Measurements from ENCODE around the gene CEMP1.
"Not testable (repeated sequence)": the region's sequence is repeated elsewhere in the genome, so short reads cannot be mapped to it uniquely, and the experiment has no call there.

The CEMP1 gene

DNA sequence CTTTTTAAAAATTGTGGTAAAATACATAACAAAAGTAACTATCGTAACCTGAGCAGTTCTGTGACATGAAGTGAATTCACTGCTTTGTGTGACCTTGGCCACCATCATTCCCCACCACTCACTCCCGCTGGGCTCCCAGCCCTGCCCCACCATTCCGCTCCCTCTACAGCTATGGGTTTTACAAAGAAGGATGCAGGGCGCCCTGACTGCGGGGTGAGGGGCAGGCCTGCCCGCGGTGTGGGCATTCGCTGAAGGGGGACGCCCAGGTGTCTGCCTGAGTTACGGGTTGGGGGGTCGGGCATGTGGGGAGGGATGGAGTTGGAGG is at the start of gene CEMP1:
Gene CEMP1 (minus strand): TSS at position 38 of the 325 bp plus-strand sequence. CDS start 335 bp downstream, outside the sequence.
- ATAC-seq (ENCODE audit: low read depth), result no peak
- peak within 1 kb of the TSS; percentile 98 for H3K27ac Mint-ChIP-seq
- DNase-seq (ENCODE audit: low spot score in 2 of 2), result no peak
- no peaks in the 10 kb centered on the region for H3K27me3 Mint-ChIP-seq
- H3K9me3 Mint-ChIP-seq, result no peaks in the 10 kb centered on the region
- peaks cover 14% of the 10 kb centered on the region for H3K4me1 Mint-ChIP-seq
- peaks cover 6% of the 10 kb centered on the region for H3K36me3 Mint-ChIP-seq
- peak within 1 kb of the TSS; percentile 90 for H3K4me3 Mint-ChIP-seq

GRCh38 chr16:2580818-2581217 is 49.6 kb upstream of the CEMP1 start:
- H3K36me3 Mint-ChIP-seq; DNase-seq (ENCODE audit: low spot score in 2 of 2); H3K27me3 Mint-ChIP-seq; H3K4me3 Mint-ChIP-seq; H3K9me3 Mint-ChIP-seq; H3K4me1 Mint-ChIP-seq; H3K27ac Mint-ChIP-seq; ATAC-seq (ENCODE audit: low read depth): not testable (repeated sequence)

GRCh38 chr16:2580143-2580542 is 48.9 kb upstream of the CEMP1 start:
- H3K4me1 Mint-ChIP-seq; H3K4me3 Mint-ChIP-seq; DNase-seq (ENCODE audit: low spot score in 2 of 2); H3K36me3 Mint-ChIP-seq; H3K27me3 Mint-ChIP-seq; H3K27ac Mint-ChIP-seq; H3K9me3 Mint-ChIP-seq: not testable (repeated sequence)
- ATAC-seq (ENCODE audit: low read depth), result peak; percentile 70

DNA sequence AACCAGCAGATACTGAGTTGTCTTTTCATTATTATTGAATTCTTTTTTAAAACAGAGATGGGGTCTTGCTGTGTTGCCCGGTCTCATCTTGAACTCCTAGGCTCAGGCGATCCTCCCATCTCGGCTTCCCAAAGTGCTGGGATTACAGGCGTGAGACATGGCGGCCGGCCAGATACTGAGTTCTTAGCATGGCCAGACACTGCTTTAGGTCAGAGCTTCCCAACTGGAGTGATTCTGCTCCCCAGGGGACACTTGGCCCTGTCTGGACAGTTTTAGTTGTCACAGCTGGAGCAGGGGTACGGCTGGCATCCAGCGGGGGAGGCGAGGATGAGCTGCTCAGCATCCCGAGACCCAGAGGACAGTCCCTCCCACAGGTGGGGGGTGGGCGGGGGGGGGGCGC is 47.7 kb upstream of the CEMP1 start:
- DNase-seq (ENCODE audit: low spot score in 2 of 2); H3K4me1 Mint-ChIP-seq; H3K9me3 Mint-ChIP-seq; H3K27me3 Mint-ChIP-seq; H3K27ac Mint-ChIP-seq; H3K36me3 Mint-ChIP-seq; ATAC-seq (ENCODE audit: low read depth); H3K4me3 Mint-ChIP-seq: not testable (repeated sequence)

GRCh38 chr16:2577044-2577443 is 45.8 kb upstream of the CEMP1 start:
- not testable (repeated sequence) for H3K36me3 Mint-ChIP-seq; H3K4me1 Mint-ChIP-seq; ATAC-seq (ENCODE audit: low read depth); H3K27ac Mint-ChIP-seq; H3K9me3 Mint-ChIP-seq; DNase-seq (ENCODE audit: low spot score in 2 of 2); H3K27me3 Mint-ChIP-seq; H3K4me3 Mint-ChIP-seq

DNA sequence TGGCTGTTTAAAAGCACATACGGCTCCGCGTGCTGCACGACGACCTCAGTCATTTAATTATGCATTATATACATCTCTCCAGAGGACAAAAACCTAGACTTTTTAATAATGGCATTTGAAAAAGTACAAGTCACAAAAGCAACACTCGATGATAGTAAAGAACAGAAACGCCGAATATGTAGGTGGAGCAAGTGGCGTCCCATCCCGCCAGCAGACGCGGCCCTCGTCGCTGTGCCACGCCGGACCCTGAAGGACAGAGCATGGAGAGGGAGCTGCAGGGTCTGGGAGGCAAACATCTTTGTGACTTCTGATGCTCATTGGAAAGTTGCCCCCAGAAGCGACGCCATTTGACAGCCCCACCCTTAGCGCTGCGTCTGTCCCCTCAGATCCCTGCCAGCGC is 44.6 kb upstream of the CEMP1 start:
- H3K27me3 Mint-ChIP-seq; H3K36me3 Mint-ChIP-seq; H3K4me3 Mint-ChIP-seq; H3K9me3 Mint-ChIP-seq; H3K4me1 Mint-ChIP-seq; H3K27ac Mint-ChIP-seq; ATAC-seq (ENCODE audit: low read depth); DNase-seq (ENCODE audit: low spot score in 2 of 2): not testable (repeated sequence)

DNA sequence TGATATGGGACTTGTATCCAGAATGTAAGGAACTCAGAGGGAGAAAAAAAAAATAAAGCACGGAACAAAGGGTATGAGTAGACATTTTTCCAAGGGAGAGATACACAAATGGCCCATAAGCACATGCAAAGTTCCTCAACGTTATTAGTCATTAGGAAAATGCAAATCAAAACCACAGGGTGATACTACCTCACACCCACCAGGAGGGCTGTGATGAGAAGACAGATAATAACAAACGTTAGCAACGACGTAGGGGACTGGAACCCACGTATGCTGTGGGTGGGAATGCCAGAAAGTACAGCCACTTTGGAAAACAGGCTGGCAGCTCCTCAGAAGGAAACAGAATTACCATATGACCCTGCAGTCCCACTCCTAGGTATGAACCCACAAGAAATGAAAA is 41.5 kb upstream of the CEMP1 start:
- H3K9me3 Mint-ChIP-seq; H3K27me3 Mint-ChIP-seq; H3K27ac Mint-ChIP-seq; DNase-seq (ENCODE audit: low spot score in 2 of 2); H3K4me3 Mint-ChIP-seq; H3K4me1 Mint-ChIP-seq; H3K36me3 Mint-ChIP-seq: not testable (repeated sequence)
- ATAC-seq (ENCODE audit: low read depth), result peak; percentile 85

- not testable (repeated sequence) for H3K27me3 Mint-ChIP-seq; H3K4me1 Mint-ChIP-seq; H3K4me3 Mint-ChIP-seq; H3K36me3 Mint-ChIP-seq; H3K27ac Mint-ChIP-seq; DNase-seq (ENCODE audit: low spot score in 2 of 2); ATAC-seq (ENCODE audit: low read depth); H3K9me3 Mint-ChIP-seq
Observed at GRCh38 chr16:2568573-2568972, 37.4 kb upstream of the CEMP1 start.

- DNase-seq (ENCODE audit: low spot score in 2 of 2); ATAC-seq (ENCODE audit: low read depth); H3K9me3 Mint-ChIP-seq; H3K4me1 Mint-ChIP-seq; H3K27me3 Mint-ChIP-seq; H3K36me3 Mint-ChIP-seq; H3K27ac Mint-ChIP-seq; H3K4me3 Mint-ChIP-seq: not testable (repeated sequence)
Observed at GRCh38 chr16:2567506-2567905, 36.3 kb upstream of the CEMP1 start.

- H3K36me3 Mint-ChIP-seq, H3K27ac Mint-ChIP-seq, H3K4me1 Mint-ChIP-seq, H3K9me3 Mint-ChIP-seq, H3K27me3 Mint-ChIP-seq, H3K4me3 Mint-ChIP-seq: not testable (repeated sequence)
- DNase-seq (ENCODE audit: low spot score in 2 of 2), result peak; percentile 70 to 76
- peak; percentile 72 for ATAC-seq (ENCODE audit: low read depth)
Observed at GRCh38 chr16:2560798-2561133, 29.6 kb upstream of the CEMP1 start.

GRCh38 chr16:2560131-2560797 is 29.1 kb upstream of the CEMP1 start:
- H3K36me3 Mint-ChIP-seq, H3K4me3 Mint-ChIP-seq, H3K9me3 Mint-ChIP-seq, H3K27ac Mint-ChIP-seq, H3K4me1 Mint-ChIP-seq, H3K27me3 Mint-ChIP-seq: not testable (repeated sequence)
- ATAC-seq (ENCODE audit: low read depth) (peak; percentile 85), DNase-seq (ENCODE audit: low spot score in 2 of 2) (peak; percentile 50 to 54)

GRCh38 chr16:2557150-2557549 is 25.9 kb upstream of the CEMP1 start:
- H3K4me1 Mint-ChIP-seq; DNase-seq (ENCODE audit: low spot score in 2 of 2); H3K27me3 Mint-ChIP-seq; H3K36me3 Mint-ChIP-seq; H3K9me3 Mint-ChIP-seq; H3K27ac Mint-ChIP-seq; ATAC-seq (ENCODE audit: low read depth); H3K4me3 Mint-ChIP-seq: not testable (repeated sequence)

- H3K27me3 Mint-ChIP-seq; H3K36me3 Mint-ChIP-seq; DNase-seq (ENCODE audit: low spot score in 2 of 2); H3K4me3 Mint-ChIP-seq; H3K27ac Mint-ChIP-seq; H3K4me1 Mint-ChIP-seq; H3K9me3 Mint-ChIP-seq: not testable (repeated sequence)
- peak; percentile 34 for ATAC-seq (ENCODE audit: low read depth)
Observed at GRCh38 chr16:2554709-2555425, 23.7 kb upstream of the CEMP1 start.

GRCh38 chr16:2551420-2551889 is 20.2 kb upstream of the CEMP1 start:
- not testable (repeated sequence) for H3K4me1 Mint-ChIP-seq; H3K4me3 Mint-ChIP-seq; ATAC-seq (ENCODE audit: low read depth); H3K9me3 Mint-ChIP-seq; H3K27me3 Mint-ChIP-seq; H3K27ac Mint-ChIP-seq; DNase-seq (ENCODE audit: low spot score in 2 of 2); H3K36me3 Mint-ChIP-seq

GRCh38 chr16:2550283-2550878 is 19.2 kb upstream of the CEMP1 start:
- H3K27ac Mint-ChIP-seq; ATAC-seq (ENCODE audit: low read depth); H3K4me1 Mint-ChIP-seq; H3K36me3 Mint-ChIP-seq; DNase-seq (ENCODE audit: low spot score in 2 of 2); H3K4me3 Mint-ChIP-seq; H3K9me3 Mint-ChIP-seq; H3K27me3 Mint-ChIP-seq: not testable (repeated sequence)
